GM18870 (cell line): ENCODE results near the gene BFSP2.

ENCODE experiments used
- ATAC-seq: cut with Tn5 transposase; IDR thresholded peaks from one replicate; pipeline ENCODE4 v1.9.1; 2021; ENCODE audit warnings: moderate library complexity; ENCODE audit not compliant: unreplicated experiment

Gene BFSP2

GRCh38 chr3:133383175-133383574 lies 16.7 kb upstream of the BFSP2 start:
- ATAC-seq, result no peak

GRCh38 chr3:133383741-133384140 lies 16.1 kb upstream of the BFSP2 start:
- no peak for ATAC-seq

- ATAC-seq, result no peak
These were observed 15.4 kb upstream of the BFSP2 start for GRCh38 chr3:133384331-133385027.

- no peak for ATAC-seq
These were observed 13.0 kb upstream of the BFSP2 start for GRCh38 chr3:133386876-133387275.

GRCh38 chr3:133387341-133387740 lies 12.5 kb upstream of the BFSP2 start:
- no peak for ATAC-seq

- no peak for ATAC-seq
These were observed 11.0 kb upstream of the BFSP2 start for GRCh38 chr3:133388696-133389395.

- ATAC-seq, result no peak
These were observed 9.1 kb upstream of the BFSP2 start for GRCh38 chr3:133390715-133391114.

- ATAC-seq, result no peak
These were observed 6.7 kb upstream of the BFSP2 start for GRCh38 chr3:133393204-133393603.

GRCh38 chr3:133393691-133394474 lies 6.0 kb upstream of the BFSP2 start:
- no peak for ATAC-seq

GRCh38 chr3:133394561-133395311 lies 5.1 kb upstream of the BFSP2 start:
- ATAC-seq, result no peak

- no peak for ATAC-seq
These were observed 3.0 kb upstream of the BFSP2 start for GRCh38 chr3:133396906-133397305.

- ATAC-seq, result no peak
These were observed 1.7 kb downstream of the BFSP2 start for GRCh38 chr3:133401374-133402135.

GRCh38 chr3:133404920-133405319 lies 5.1 kb downstream of the BFSP2 start:
- no peak for ATAC-seq

GRCh38 chr3:133408366-133408765 lies 8.5 kb downstream of the BFSP2 start:
- no peak for ATAC-seq

- no peak for ATAC-seq
These were observed 9.1 kb downstream of the BFSP2 start for GRCh38 chr3:133408961-133409360.

GRCh38 chr3:133410191-133410892 lies 10.5 kb downstream of the BFSP2 start:
- no peak for ATAC-seq

GRCh38 chr3:133412183-133413132 lies 12.6 kb downstream of the BFSP2 start:
- ATAC-seq, result no peak

- no peak for ATAC-seq
These were observed 13.5 kb downstream of the BFSP2 start for GRCh38 chr3:133413161-133414020.
